GM21447 (cell line): ENCODE data around the gene CDC73.

Experiments
- ATAC-seq: cut with Tn5 transposase; IDR thresholded peaks from one replicate; pipeline ENCODE4 v1.9.1; 2021; ENCODE audit not compliant: unreplicated experiment

The CDC73 gene

DNA sequence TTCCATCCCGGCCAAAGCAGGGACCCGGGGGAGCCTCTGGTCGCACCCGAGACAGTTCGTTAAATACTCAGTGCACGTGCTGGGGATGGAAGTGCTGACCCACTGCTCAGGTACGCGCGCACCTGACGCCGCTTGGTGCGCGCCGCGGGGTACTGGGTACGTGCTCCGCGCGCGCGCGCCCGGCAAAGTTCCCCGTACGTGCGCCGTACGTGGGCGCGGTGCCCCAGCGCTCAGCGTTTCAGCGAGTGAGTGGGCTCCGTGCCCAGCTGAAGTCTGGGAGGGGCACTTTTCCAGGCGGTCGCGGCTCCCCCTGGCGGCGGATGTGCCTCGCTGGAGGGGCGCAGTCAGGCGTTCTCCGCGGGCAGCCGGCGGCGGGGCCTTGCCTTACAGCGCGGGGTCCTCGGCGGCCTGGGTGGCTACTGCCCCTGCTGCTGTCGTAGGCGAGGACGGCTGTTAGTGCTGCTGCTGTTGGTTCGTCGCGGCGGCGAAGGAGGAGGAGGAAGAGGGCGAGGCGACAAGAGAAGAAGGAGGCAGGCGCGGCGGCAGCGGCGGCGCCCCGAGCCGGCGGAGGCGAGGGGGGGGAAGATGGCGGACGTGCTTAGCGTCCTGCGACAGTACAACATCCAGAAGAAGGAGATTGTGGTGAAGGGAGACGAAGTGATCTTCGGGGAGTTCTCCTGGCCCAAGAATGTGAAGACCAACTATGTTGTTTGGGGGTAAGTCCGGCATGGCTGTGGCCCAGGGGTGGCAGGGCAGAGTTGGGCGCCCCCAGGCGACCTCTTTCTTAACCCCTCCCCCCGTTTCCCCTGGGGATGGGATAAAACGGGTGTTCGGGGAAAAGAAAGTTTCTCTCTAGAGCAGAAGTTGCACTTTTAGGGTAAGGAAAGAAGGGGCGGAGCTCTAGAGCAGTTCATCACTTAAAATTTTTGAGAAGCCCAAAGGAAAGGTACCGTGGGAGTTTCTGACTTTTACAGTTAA, at the start of gene CDC73:
Gene CDC73 (plus strand): TSS at position 416 of the 978 bp plus-strand sequence. CDS start 170 bp downstream, at position 586.
- peak; percentile 85 for ATAC-seq

DNA sequence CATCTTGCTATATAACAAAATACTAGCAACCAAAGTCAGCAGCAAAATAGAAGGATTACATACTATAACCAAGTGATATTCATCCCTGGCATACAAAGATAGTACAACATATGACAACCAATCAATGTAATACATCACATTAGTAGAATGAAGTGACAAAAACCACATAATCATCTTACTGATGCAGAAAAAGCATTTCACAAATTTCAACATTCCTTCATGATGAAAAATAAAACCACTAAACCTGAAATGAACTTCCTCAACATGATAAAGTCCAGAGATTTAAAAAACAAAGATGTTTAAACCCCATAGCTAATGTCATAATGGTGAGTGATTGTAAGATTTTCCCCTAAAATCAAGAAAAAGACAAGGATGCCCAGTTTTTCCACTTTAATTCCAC, 43.8 kb upstream of the CDC73 start:
- ATAC-seq, result no peak

DNA sequence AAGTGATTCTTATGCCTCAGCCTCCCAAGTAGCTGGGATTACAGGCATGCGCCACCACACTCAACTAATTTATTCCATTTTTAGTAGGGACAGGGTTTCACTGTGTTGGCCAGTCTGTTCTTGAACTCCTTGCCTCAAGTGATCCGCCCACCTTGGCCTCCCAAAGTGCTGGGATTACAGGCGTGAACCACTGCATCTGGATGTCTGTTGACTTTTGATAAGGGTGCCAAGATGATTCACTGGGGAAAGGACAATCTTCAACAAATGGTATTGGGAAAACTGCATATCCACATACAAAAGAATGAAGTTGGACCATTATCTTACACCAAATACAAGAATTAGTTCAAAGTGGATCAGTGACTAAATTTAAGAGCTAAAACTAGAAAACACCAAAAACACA, 42.6 kb upstream of the CDC73 start:
- no peak for ATAC-seq

DNA sequence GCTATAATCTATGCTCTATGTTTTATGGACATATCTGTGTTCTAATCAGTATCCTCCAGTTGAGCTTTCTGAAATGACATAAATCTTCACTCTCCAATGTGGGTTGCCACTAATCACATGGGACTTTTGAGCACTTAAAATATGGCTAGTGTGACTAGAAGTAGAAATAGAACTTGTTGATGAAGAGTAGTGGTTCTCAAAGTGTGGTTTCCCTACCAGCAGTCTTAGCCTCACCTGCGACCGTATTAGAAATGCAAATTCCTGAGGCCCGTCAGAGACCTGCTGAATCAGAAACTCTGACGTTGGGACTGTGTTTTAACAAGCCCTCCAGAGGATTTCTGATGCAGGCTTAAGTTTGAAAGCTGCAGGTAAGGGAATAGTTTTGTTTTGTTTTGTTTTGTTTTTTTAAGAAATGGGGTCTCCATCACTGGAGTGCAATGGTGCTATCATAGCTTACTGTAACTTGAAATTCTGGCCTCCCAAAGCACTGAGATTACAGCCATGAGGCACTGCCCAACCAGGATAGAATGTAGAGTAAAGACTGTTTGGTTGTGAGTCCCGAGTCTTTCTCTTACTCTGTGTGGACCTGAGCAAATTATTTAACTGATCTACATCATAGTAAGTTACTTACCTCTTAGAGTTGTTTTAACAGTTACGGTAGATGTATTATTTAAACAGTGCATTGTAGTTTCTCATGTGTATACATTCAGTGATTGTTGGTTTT, 38.3 kb upstream of the CDC73 start:
- peak; percentile 98 for ATAC-seq

DNA sequence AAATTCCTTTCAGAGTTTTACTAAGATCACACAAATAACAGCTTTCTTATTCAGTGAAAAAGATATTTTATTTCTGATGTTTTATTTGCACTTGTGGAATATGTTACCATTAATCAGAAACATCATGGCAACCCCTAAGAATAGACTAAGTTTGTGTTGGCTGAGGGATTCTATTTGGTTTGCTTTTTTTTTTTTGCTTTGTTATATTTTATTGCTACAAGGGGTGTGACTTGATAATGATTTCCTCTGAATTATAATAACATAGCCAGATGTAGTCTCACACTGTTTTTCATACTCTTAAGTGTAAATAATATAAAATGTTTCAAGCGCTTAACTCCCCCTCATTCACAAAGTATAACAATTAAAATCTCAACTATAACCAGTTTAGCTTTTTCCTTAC, 36.6 kb upstream of the CDC73 start:
- no peak for ATAC-seq

DNA sequence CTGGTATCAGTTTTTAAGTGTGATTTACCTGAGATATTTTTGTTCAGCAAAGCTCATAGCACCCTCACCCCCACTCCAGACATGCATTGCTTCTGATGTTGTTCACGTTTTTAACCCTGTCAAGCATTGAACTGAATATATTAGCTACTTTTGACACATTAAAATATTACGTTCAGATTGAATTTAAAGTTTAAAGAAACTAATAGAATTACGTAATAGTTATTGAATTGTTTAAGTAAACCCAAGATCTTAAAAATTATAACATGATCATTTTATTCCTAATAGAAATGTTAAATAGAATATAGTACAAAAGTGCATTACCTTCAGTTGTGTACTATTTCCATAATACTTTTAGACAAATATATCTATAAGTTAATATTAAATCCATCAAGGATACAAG, 35.5 kb upstream of the CDC73 start:
- ATAC-seq, result no peak

DNA sequence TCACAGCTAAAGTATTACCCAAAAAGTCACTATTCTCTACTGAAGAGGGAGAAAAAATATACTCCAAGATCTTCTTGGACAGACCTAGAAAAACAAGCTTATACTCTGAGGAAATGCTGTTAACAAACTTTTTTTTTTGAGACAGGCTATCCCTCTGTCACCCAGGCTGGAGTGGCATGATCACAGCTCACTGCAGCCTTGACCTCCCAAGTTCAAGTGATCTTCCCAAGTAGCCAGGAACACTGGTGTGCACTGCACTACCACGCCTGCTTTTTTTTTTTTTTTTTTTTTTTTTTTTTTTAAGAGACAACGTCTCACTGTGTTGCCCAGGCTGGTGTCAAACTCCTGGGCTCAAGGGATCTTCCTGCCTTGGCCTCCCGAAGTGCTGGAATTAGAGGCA, 33.9 kb upstream of the CDC73 start:
- no peak for ATAC-seq

DNA sequence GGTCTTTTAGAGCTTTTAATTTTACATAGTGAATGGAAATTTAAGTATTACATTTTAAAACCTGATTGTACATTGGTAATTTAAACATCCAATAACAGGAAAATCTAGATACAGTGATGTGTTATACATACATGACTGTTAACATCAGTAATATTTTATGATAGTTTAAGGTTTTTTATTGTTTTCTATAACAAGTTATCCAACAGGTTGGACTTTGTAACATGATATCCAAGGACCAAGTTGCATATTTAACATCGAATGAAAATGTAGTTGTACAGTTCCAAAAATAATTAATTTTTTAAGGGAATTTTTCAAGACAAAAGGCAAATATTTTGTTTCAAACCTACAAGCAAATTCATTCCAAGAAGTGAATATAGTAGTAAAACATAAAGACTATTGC, 31.0 kb upstream of the CDC73 start:
- no peak for ATAC-seq

DNA sequence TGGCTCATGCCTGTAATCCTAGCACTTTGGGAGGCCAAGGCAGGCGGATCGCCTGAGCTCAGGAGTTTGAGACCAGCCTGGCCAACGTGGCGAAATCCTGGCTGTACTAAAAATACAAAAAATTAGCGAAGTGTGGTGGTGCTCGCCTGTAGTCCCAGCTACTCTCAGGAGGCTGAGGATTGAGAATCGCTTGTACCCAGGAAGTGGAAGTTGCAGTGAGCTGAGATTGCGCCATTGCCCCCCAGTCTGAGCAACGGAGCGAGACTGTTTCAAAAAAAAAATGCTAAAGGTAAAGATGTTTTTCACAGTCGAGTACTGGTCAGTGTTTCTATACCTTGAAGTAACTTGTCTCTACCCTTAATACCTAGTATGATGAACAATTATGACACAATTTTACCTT, 27.7 kb upstream of the CDC73 start:
- ATAC-seq, result no peak

DNA sequence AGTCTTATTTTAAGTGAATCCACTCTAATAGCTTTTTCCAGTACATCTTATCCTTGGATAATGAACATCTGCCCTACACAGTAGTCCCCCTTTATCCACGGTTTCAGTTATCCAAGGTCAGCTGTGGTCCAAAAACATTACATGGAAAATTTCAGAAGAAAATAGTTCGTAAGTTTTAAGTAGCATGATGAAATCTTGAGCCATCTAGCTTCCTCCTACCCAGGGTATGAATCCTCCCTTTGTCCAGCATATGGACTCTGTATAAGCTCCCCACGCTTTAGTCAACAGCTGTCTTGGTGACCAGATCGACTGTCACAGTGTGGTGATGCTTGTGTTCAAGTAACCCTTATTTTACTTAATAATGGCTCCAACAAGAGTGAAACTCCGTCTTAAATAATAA, 19.2 kb upstream of the CDC73 start:
- ATAC-seq, result no peak

DNA sequence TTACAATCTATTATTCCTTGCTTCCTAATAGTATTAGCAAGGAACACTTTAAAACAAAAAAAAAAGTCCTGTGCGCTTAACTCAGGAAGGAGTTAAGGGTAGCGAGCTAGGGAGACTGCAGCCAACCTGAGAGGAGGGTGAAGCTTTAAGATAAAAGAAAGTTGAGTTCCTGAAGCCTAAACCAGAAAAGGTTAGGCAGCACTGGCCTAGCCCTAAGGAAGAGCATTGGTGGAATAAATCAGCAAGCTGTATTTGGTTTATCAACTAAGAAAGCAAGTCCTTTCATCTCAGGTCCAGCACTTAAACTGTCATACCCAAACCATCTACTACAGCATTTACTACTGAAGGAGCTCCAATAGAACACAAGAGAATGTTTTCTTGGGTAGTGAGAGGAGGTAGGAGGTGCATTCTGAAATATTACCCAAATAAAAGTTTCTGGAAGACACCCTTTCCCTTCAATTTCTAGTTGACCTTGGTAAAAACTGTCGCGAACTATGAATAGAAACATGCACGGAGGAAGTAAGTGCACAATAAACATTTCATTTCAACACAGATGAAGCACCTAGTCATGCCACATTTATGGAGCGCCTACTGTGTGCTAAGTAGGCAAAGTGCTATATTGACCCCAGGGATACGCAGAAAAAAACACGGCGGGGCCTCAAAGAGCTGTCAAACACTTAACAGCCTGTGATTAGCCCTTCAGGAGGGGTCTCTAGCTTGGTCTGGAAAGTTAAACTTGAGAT, 17.9 kb upstream of the CDC73 start:
- no peak for ATAC-seq

DNA sequence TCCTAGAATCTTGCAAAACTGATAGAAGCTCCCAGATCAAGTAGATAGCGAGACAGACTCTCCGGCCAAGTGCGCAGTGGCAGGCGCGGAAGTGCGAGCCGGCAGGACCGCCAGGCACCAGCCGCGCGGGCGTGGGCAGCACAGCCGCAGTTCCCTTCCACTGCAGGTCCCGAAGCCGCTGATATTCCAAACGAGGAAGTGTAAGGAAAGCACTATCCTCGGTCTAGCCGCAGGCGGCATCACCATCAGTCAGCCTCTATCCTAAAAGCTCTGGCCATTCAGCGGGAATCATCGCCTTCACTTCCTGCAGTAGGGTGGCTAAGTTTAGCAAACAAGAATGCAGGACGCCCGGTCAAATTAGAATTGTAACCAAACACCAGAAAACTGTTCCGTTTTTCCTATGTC, 17.3 kb upstream of the CDC73 start:
- ATAC-seq, result peak; percentile 43

DNA sequence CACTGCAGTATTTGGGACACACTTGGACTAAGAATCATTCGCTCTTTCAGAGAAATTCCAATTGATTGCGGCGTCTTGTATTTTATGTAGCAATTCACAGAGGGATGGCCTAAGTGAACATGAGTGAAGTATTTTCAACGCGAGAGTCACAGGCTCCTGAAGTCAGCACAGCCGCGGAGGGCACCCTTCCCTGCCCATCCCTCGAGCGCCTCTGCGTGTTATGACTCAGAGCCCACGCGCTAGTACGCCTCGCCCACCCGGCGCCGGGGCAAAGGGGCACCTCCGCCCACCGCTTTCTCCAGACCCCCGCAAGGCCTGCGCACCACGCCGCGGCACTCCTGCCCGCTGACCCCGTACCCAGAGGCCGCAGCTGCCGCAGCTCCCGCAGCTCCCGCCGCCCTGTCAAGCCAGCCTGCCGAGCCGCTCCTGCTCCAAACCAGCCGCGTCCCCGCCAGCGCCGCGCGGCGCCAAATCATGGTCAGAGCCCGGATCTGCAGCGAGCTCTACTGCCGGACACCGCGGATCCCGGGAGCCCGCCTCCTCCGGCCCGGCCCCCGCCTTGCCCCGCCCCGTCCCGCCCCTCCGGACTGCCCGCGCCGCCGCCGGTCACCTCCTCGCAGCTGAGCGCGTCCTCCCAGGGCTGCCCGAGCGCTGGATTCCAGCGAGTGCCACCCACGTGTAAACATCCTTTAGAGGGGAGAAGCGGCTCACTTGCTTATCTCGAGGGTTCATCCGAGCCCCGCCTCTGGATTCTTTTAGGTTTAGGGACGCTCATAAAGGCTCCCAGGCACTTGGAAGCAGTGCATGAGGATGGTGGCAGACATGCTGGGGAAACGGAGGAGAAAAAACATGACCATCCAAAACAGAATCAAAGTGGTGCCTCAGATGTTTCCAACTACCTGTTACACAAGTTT, 16.7 kb upstream of the CDC73 start, which contains the start of gene GLRX2:
Gene GLRX2 (minus strand): TSS at position 508 of the 914 bp plus-strand sequence. CDS start 32 bp downstream, at position 476.
- peak; percentile 88 for ATAC-seq

DNA sequence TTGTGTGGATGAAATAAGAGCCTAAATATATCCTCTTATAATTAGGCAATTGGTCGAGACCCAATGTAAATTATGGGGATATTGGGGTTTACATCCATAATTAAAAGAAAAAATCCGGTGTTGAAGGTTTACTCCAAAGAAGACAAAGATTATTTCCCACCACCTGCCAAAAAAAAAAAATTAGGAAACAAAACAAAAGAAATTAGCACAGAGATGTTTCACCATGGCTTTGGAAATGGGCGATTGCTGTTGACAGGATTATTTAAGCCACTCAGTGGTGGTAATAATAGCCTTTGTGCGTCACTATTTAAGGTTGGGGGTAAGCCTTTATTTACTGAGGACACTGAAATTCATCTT, 16.0 kb upstream of the CDC73 start:
- ATAC-seq, result no peak

DNA sequence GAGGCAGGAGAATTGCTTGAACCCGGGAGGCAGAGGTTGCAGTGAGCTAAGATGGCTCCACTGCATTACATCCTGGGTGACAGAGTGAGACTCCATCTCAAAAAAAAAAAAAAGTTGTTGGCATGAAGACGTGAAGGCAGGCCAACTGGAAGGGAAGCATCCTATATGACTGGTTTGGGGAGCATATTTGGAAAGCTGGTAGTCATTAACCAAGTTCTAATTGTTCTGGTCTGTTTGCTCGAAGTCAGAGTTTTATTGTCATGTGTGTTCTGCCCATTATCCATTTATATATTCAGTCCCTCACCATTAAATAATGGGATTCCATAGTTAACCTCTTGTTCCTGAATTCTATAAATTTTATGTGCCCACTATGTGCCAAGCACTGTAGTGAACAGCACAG, 13.4 kb upstream of the CDC73 start:
- ATAC-seq, result no peak

DNA sequence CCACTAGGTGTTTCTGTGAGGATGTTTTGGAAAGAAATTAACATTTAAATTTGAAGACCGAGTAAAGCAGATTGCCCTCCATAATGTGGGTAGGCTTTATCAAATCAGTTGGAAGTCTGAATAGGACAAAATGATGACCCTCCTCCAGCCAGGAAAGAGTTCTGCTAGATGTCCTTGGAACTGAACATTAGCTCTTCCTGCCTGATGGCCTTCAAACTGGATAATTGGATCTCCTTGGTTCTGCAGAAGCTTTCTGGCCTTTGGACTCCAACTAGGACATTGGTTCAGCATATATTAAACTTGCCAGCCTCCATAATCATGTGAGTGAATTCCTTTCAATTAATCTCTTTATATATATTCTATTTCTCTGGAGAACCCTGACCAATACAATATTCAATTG, 12.2 kb upstream of the CDC73 start:
- no peak for ATAC-seq

DNA sequence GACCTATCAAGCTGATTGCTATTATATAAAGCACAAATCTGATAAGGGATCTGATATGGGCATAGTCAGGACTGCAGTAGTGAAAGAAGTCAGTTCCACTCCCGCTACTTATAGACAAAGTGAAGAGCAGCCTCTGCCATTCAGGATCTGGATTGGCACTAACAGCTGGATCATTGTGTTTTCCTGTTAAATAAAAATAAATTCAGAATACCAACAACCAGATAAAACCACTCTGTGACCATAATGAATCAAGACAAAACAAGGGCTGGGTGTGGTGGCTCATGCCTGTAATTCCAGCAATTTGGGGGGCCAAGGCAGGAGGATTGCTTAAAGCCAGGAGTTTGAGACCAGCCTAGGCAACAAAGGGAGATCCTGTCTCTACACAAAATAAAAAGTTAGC, 11.6 kb upstream of the CDC73 start:
- no peak for ATAC-seq

DNA sequence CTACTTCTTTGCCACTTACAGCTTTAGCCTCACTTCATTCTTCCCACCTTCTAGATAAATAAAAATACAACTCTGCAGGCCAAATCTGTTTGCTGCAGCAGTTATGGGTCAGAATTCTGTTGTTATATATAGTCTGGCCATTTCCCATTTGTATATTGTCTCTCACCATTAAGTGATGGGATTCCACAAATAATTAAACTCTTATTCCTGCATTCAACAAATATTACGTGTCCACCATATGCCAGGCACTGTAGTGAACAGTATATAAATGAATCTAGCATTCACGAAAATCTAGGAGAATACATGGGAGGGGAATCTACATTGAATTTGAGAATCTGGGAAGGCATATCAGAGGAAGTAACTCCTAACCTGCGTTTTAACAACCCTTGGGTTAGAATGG, 11.0 kb upstream of the CDC73 start:
- no peak for ATAC-seq

DNA sequence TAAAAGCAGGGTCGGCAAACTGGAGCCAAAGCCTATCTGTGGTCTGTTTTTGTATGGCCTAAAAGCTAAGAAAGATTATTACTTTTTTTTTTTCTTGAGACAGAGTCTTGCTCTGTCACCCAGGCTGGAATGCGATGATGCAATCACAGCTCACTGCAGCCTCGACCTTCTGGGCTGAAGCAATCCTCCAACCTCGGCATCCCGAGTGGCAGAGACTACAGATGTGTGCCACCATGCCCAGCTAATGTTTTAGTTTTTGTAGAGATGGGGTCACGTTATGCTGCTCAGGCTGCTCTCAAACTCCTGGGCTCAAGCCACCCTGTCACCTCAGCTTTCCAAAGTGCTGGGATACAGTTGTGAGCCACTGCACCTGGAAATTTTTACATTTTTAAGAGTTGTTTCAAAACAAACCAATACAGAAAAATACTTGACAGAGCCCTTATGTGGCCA, 10.2 kb upstream of the CDC73 start:
- ATAC-seq, result no peak

DNA sequence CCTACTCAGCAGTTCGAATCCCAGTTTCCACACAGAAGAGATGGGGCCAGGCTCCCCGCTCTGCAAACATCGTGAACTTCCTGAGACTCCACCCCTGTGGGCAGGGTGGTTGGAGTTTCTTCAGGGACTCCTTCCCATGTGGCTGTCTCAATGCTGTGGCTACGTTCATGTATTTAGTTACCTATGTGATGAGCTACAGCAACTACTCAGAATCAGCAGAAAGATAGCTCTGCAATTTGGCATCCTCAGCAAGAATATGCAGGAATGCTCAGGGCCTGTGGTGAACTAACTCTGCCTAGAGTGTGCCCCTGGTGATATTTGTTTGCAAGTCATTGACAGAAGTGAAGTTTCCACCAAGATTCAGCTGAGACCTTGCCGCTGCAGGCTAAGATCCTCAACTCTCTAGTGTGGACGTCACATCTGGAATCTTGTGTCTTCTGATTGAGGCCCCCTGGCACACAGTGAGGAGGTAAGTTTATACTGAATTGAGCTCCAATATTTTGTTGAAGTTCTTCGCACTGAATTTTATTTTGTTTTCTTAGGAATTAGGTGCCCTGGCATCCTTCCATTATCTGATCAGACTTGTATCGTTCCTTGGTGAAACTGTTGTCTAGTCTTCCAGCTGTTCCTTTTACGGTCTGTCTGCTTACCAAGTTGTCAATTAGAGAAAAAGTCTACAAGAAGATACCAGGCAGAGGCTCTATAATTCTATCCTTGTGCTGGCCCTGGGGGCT, 8.4 kb upstream of the CDC73 start:
- ATAC-seq, result no peak
